Inflammatory macrophage treated with lipopolysaccharide for 1 hour (primary cell): ENCODE data around the gene PCBP1.
"Not testable (repeated sequence)": the region's sequence is repeated elsewhere in the genome, so short reads cannot be mapped to it uniquely, and the experiment has no call there.

Source experiments
- DNase-seq, 2 donors: peaks; one replicate each; pipeline ENCODE4 v3.0.0-alpha.2; 2020 to 2022

Gene PCBP1

DNA sequence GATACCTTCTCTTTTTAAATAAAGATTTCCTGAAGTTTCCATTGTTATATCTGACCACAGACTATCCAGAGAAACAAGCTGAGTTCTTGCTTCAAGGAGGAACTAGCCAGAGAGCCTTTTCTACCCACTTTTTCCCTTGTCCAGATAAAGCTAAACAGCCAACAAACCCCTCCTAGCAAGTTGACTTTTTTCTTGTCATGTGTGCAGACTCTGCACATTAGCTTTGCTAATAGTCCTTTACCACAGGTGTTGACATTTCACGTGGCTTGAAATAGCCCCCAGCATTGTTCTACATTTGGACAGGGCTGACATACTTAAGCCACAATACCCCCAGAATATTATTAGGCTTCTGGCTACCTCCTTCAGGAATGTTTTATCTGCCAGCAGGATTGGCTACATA is 40.7 kb downstream of the PCBP1 start:
- DNase-seq = no peak

DNA sequence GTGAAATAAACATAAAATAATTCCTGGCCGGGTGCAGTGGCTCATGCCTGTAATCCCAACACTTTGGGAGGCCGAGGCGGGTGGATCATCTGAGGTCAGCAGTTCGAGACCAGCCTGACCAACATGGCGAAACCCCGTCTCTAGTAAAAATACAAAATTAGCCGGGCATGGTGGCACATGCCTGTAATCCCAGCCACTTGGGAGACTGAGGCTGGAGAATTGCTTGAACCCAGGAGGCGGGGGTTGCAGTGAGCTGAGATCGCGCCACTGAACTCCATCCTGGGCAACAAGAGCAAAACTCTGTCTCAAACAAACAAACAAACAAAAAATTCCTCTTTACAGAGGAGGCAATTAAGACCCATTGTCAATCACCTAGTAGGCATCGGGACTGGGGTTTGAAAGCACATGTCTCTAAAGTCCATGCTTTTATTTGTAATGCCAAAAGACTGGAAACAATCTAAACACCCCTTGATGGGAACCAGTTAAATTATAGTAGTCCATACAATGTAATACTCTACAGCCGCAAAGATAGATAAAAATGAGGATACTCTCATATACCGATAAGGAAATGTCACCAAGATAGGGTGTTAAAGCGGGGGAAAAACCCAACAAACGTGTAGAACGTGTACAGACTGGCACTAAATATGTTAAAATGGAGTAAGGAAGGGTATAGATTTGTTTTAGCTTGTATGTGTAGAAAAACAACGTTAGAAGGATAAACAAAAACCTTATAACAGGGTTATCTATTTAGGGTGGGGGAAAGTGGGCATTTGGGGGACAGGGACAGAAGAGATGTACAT is 44.3 kb downstream of the PCBP1 start:
- not testable (repeated sequence) for DNase-seq

DNA sequence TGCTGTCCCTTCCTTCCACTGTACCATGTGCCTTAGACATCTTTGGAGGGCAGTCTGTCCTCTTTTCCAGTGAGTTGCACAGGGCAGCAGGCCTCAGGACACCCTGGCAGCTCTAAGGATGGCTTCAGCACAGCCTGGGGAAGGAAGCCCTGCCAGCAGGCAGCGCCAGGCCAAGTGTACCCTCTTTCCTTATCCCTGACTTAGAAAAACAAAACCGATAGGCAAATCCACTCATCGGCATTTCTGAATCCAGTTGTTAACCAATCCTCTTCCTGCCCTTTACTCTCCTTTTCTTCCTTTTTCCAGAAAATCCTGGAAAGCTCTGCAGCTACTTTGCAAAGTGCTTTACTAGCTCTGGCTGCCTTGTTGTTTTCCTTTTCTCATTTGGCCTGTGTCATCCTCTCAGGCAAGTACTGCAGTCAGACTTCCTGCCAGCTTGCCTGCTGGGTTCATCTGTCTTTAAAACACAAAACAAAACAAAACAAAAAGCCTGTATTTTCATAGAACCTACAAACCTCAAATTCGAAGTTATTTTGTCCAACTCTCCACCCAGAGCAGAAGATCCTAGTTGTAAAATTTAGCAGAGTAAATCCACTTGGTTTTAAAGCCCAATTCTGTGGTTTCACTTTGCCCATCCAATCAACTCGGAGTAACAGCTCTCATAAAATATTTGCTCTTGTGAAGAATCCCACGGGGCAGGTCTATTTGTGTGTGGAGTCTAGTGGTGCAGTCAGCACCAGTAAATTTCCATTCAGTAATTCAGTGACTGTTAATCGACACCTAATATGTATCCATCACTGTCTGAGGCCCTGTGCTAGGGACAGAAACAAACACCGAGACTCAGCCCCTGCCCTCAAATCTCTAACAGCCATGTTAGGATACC is 45.2 kb downstream of the PCBP1 start:
- DNase-seq = peak in 1 of 2 donors; percentile 37

DNA sequence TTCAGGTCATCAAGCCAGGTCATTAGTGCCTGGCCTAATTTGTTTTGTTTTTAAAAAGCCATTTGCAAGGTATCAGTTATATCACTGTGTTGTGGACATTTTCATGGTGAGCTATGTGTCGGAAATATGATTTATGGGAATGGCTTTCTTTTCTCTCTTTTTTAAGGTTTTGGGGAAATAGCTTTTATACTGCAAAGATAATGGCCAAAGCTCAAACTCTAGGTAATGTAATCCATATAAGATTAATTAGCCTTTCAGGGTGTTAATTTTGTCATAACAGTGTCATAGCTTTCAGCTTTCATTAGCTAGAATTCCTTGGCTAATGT is 45.8 kb downstream of the PCBP1 start:
- no peak for DNase-seq

DNA sequence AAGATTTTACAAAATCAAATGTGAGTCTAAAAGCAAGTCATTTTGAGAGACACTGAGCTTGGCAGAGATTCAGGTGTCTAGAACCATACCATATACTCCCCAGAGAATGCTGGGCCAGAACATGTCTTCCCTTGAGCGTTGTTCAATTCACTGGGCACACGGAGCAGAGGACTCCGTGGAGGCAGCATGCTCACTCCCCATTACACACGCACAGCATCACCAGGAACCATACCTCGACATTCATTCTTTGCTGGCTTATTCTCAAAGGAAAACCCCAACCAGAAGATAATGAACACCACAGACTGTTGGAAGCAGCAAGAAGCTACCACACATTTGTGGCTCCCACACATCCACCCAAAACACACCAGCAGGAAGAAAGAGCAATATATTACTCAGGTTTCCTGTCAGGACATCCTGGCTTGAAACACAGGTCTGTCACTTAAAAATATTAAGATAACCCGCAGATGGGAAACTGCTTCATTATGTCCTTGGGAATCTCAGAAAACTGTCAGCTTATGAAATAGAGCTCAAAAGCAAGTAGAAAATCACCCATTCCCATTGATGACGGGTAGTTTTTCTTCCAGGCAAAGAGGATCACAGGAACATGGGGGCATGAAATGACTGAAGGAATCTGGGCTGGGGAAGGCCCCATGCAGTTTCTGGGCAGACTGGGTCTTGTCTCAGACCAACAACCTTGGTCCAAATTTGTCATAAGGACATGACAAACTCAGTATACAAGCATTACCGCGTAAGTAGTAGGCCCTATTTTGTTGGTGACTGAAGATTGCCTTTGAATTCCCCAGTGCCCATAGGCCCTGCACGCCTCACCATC is 46.4 kb downstream of the PCBP1 start:
- DNase-seq = no peak

DNA sequence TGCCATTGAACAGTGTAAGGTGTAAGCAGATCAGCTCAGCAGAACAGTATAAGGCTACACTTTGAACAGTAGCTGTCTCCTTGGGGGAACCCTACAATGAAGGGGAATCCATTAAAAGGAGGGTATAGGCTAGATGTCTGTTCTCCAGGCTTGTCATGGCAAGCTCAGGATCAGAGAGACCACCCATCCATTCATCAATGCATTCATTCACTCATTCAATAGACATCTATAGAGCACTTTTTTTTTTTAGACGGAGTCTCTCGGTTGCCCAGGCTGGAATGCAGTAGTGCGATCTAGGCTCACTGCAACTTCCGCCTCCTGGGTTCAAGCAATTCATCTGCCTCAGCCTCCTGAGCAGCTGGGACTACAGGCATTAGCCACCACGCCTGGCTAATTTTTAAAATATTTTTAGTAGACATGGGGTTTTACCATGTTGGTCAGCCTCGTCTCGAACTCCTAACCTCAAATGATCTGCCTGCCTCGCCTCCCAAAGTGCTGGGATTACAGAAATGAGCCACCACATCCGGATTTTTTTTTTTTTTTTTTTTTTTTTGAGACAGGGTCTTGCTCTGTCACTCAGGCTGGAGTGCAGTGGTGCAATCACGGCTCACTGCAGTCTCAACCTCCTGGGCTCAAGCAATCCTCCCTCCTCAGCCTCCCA is 47.2 kb downstream of the PCBP1 start:
- not testable (repeated sequence) for DNase-seq
